ENCODE results near the gene IL17RE.
"Not testable (repeated sequence)": the region's sequence is repeated elsewhere in the genome, so short reads cannot be mapped to it uniquely, and the experiment has no call there.

IL17RE gene

GRCh38 chr3:9883706-9884554, 18.7 kb upstream of the IL17RE start:
- no peak for DNase-seq

- DNase-seq = no peak
These were observed 18.0 kb upstream of the IL17RE start for GRCh38 chr3:9884555-9885165.

GRCh38 chr3:9886328-9886727, 16.3 kb upstream of the IL17RE start:
- DNase-seq = no peak

- no peak for DNase-seq
These were observed 15.2 kb upstream of the IL17RE start for GRCh38 chr3:9887480-9887879.

GRCh38 chr3:9888540-9888939, 14.1 kb upstream of the IL17RE start:
- no peak for DNase-seq

GRCh38 chr3:9889405-9889804, 13.2 kb upstream of the IL17RE start:
- DNase-seq = no peak

GRCh38 chr3:9890249-9891071, 12.2 kb upstream of the IL17RE start, which contains the start of gene JAGN1:
TSS of gene JAGN1 (plus strand) at chr3:9890610. CDS start at chr3:9890723, 113 bp downstream.
- DNase-seq = peak; percentile 62 to 91

- no peak for DNase-seq
These were observed 11.5 kb upstream of the IL17RE start for GRCh38 chr3:9891072-9891622.

GRCh38 chr3:9893739-9894138, 8.9 kb upstream of the IL17RE start:
- no peak for DNase-seq

GRCh38 chr3:9895715-9896114, 6.9 kb upstream of the IL17RE start:
- not testable (repeated sequence) for DNase-seq

GRCh38 chr3:9896755-9897407, 5.8 kb upstream of the IL17RE start:
- not testable (repeated sequence) for DNase-seq

GRCh38 chr3:9897408-9898372, 5.0 kb upstream of the IL17RE start:
- no peak for DNase-seq

GRCh38 chr3:9898467-9899241, 4.0 kb upstream of the IL17RE start:
- DNase-seq = no peak

- no peak for DNase-seq
These were observed 3.3 kb upstream of the IL17RE start for GRCh38 chr3:9899289-9899791.

- DNase-seq = not testable (repeated sequence)
These were observed 1.7 kb upstream of the IL17RE start for GRCh38 chr3:9900965-9901415.

GRCh38 chr3:9901967-9902366, 681 bp upstream of the IL17RE start:
- DNase-seq = no peak

GRCh38 chr3:9903238-9903624, 583 bp downstream of the IL17RE start:
- DNase-seq = no peak

GRCh38 chr3:9903904-9904303, 1.3 kb downstream of the IL17RE start:
- DNase-seq = no peak

GRCh38 chr3:9906480-9906879, 3.8 kb downstream of the IL17RE start:
- no peak for DNase-seq

GRCh38 chr3:9908286-9908685, 5.6 kb downstream of the IL17RE start:
- DNase-seq = no peak
